Dermis microvascular lymphatic vessel endothelial cell (primary cell): ENCODE data around the gene KIAA0513. TPM values are rescaled to one million over a fixed set of nuclear protein-coding genes. Genes with fewer than 3 reads are reported as not detected.

Experiments used
- DNase-seq, 2 donors: peaks; one replicate each; pipeline versions ENCODE4 v3.0.0 to v3.0.0-alpha.2; 2010; ENCODE audit warnings: low read depth in 2 of 2
- total RNA-seq: library from RNA; depleted of rRNA; stranded (reverse); fragments of >200 nt; gene quantifications from 2 replicates; pipeline ENCODE4 v1.2.1, GENCODE V29; 2014

KIAA0513 gene
- total RNA-seq, 1 donor from 2014 or later, result 17.5 TPM

GRCh38 chr16:85087899-85088569, 60.4 kb downstream of the KIAA0513 start:
- no peak for DNase-seq

GRCh38 chr16:85088570-85089199, 61.1 kb downstream of the KIAA0513 start:
- DNase-seq, result no peak

GRCh38 chr16:85089525-85089924, 61.9 kb downstream of the KIAA0513 start:
- DNase-seq, result no peak

GRCh38 chr16:85090181-85090580, 62.6 kb downstream of the KIAA0513 start:
- no peak for DNase-seq

GRCh38 chr16:85090873-85091521, 63.4 kb downstream of the KIAA0513 start:
- DNase-seq, result no peak

- no peak for DNase-seq
Observed at GRCh38 chr16:85091522-85091910, 63.9 kb downstream of the KIAA0513 start.

GRCh38 chr16:85092309-85092708, 64.7 kb downstream of the KIAA0513 start:
- DNase-seq, result no peak

- no peak for DNase-seq
Observed at GRCh38 chr16:85092851-85093250, 65.3 kb downstream of the KIAA0513 start.

GRCh38 chr16:85093705-85094104, 66.1 kb downstream of the KIAA0513 start:
- DNase-seq, result no peak

- no peak for DNase-seq
Observed at GRCh38 chr16:85094176-85094805, 66.7 kb downstream of the KIAA0513 start.

- no peak for DNase-seq
Observed at GRCh38 chr16:85094812-85095211, 67.2 kb downstream of the KIAA0513 start.

- no peak for DNase-seq
Observed at GRCh38 chr16:85096921-85097320, 69.3 kb downstream of the KIAA0513 start.

- DNase-seq, result no peak
Observed at GRCh38 chr16:85098565-85098964, 71.0 kb downstream of the KIAA0513 start.

GRCh38 chr16:85100265-85100664, 72.7 kb downstream of the KIAA0513 start:
- DNase-seq, result no peak

GRCh38 chr16:85101956-85102630, 74.5 kb downstream of the KIAA0513 start:
- DNase-seq, result no peak

- no peak for DNase-seq
Observed at GRCh38 chr16:85103114-85104079, 75.8 kb downstream of the KIAA0513 start.

GRCh38 chr16:85104147-85104546, 76.6 kb downstream of the KIAA0513 start:
- DNase-seq, result no peak

- no peak for DNase-seq
Observed at GRCh38 chr16:85104821-85105391, 77.3 kb downstream of the KIAA0513 start.

GRCh38 chr16:85105475-85105874, 77.9 kb downstream of the KIAA0513 start:
- DNase-seq, result no peak

- DNase-seq, result no peak
Observed at GRCh38 chr16:85107083-85107482, 79.5 kb downstream of the KIAA0513 start.
